SU-DHL-6 (cell line): ENCODE measurements around the gene RASSF5.

Experiments used
- EZH2phosphoT487 ChIP-seq: fragments of 200-600 bp; sonication (generic), shearing (Covaris generic); conservative IDR thresholded peaks from 2 replicates; pipeline ENCODE4 v1.6.1; 2018; ENCODE audit warnings: mild to moderate bottlenecking, antibody characterized with exemption, low read length, moderate library complexity, mixed read lengths
- TF ChIP-seq, protein P1 (sequence below): fragments of 200-600 bp; sonication (generic); IDR thresholded peaks from one replicate; pipeline ENCODE4 v1.5.1; 2017; ENCODE audit warnings: antibody characterized with exemption, mild to moderate bottlenecking, low read length, moderate library complexity; ENCODE audit not compliant: insufficient read depth, poor library complexity, severe bottlenecking

DNA sequence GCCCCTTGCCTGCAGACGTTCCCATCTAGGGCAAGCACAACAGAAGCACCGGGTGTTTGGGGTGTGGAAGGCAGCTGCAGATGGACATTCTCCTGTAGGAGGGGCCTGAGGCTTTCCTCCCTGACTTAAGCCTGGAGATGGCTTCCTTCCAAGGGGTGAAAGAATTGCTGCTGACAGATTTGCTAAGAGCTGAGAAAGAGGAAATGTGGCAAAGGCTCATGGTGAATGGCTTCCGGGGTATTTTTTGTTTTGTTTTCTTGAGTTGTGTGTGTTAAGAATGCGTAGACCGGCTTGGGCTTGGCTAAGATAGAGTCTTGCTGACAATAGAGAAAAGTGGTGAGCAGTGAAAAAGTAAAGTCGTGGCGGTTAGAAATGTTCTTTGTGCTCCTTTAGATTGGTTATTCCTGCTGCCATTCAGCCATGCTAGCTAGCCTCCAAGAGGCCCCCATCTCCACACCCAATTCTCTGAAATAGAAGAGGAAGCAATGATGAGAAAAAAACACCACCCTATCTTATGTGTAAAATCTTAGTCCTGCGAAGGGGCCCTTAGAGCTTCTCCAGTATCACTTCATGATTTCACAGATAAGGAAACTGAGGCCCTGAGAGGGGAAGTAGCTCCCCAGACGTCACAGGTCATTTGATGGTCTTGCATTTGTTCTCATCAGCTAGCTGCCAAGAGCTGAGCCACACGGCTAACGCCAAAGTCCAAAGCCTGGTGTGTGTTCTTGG is 68.0 kb downstream of the RASSF5 start:
- TF ChIP-seq, protein P1, sequence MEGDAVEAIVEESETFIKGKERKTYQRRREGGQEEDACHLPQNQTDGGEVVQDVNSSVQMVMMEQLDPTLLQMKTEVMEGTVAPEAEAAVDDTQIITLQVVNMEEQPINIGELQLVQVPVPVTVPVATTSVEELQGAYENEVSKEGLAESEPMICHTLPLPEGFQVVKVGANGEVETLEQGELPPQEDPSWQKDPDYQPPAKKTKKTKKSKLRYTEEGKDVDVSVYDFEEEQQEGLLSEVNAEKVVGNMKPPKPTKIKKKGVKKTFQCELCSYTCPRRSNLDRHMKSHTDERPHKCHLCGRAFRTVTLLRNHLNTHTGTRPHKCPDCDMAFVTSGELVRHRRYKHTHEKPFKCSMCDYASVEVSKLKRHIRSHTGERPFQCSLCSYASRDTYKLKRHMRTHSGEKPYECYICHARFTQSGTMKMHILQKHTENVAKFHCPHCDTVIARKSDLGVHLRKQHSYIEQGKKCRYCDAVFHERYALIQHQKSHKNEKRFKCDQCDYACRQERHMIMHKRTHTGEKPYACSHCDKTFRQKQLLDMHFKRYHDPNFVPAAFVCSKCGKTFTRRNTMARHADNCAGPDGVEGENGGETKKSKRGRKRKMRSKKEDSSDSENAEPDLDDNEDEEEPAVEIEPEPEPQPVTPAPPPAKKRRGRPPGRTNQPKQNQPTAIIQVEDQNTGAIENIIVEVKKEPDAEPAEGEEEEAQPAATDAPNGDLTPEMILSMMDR = no peak
- no peak for TF ChIP-seq EZH2phosphoT487
